Neural cell (in vitro differentiated cells): ENCODE data around the gene GOLGA2. TPM values are rescaled to one million over a fixed set of nuclear protein-coding genes. Genes with fewer than 3 reads are reported as not detected.

Source experiments
- H2AFZ ChIP-seq: fragments of 200-600, 300-800 bp; sonication (generic), shearing (Covaris generic); 2 replicates; pipeline ENCODE4 v1.6.0; 2014; ENCODE audit warnings: low read depth, mild to moderate bottlenecking, antibody characterized with exemption, low read length, moderate library complexity
- H3F3A ChIP-seq: fragments of 200-600 bp; shearing (Covaris generic); 2 replicates; pipeline ENCODE4 v1.6.1; 2016; ENCODE audit warnings: mild to moderate bottlenecking, moderate library complexity, mixed read lengths, antibody characterized with exemption, low read length; ENCODE audit not compliant: insufficient read depth, poor library complexity, severe bottlenecking
- H3K27ac ChIP-seq: fragments of 200-600, 300-800 bp; sonication (generic), shearing (Covaris generic); 2 replicates; pipeline ENCODE4 v1.5.1; 2014; ENCODE audit warnings: mild to moderate bottlenecking, low read length, moderate library complexity
- H3K27me3 ChIP-seq: fragments of 300-800, 200-600 bp; sonication (generic), shearing (Covaris generic); 2 replicates; pipeline ENCODE4 v1.6.0; 2014; ENCODE audit warnings: mild to moderate bottlenecking, low read depth, low read length, moderate library complexity; ENCODE audit not compliant: insufficient read depth
- H3K36me3 ChIP-seq: fragments of 300-800, 200-600 bp; sonication (generic), shearing (Covaris generic); 2 replicates; pipeline ENCODE4 v1.5.1; 2014; ENCODE audit warnings: mild to moderate bottlenecking, antibody characterized with exemption, low read length, moderate library complexity; ENCODE audit not compliant: insufficient read depth
- H3K4me2 ChIP-seq: fragments of 300-800, 200-600 bp; sonication (generic), shearing (Covaris generic); 2 replicates; pipeline ENCODE4 v1.6.0; 2014; ENCODE audit warnings: mild to moderate bottlenecking, low read length
- H3K4me3 ChIP-seq: fragments of 300-800, 200-600 bp; sonication (generic), shearing (Covaris generic); 2 replicates; pipeline ENCODE4 v1.5.1; 2014; ENCODE audit warnings: mild to moderate bottlenecking, low read length, moderate library complexity
- H3K79me2 ChIP-seq: fragments of 200-600 bp; shearing (Covaris generic); replicated peaks from 2 replicates; pipeline ENCODE4 v1.6.0; 2014; ENCODE audit warnings: mild to moderate bottlenecking, low read length, moderate library complexity; ENCODE audit not compliant: insufficient read depth
- H3K9ac ChIP-seq: fragments of 300-800, 200-600 bp; sonication (generic), shearing (Covaris generic); 2 replicates; pipeline ENCODE4 v1.6.1; 2016; ENCODE audit warnings: mild to moderate bottlenecking, low read length, mixed read lengths
- H3K9me2 ChIP-seq: fragments of 200-600 bp; shearing (Covaris generic); 2 replicates; pipeline ENCODE4 v1.6.1; 2016; ENCODE audit warnings: mild to moderate bottlenecking, low read length, mixed read lengths; ENCODE audit not compliant: insufficient read depth
- H3K9me3 ChIP-seq: fragments of 200-600, 300-800 bp; sonication (generic), shearing (Covaris generic); 2 replicates; pipeline ENCODE4 v1.6.1; 2016; ENCODE audit warnings: mild to moderate bottlenecking, mixed run types, low read length, moderate library complexity, mixed read lengths
- H4K20me1 ChIP-seq: fragments of 200-600 bp; shearing (Covaris generic); 2 replicates; pipeline ENCODE4 v1.6.1; 2016; ENCODE audit warnings: mild to moderate bottlenecking, mixed run types; ENCODE audit not compliant: insufficient read depth
- CTCF ChIP-seq: fragments of 450-650 bp; IDR thresholded peaks from 2 replicates; pipeline ENCODE4 v1.5.1; 2014; ENCODE audit warnings: antibody characterized with exemption, mild to moderate bottlenecking, moderate library complexity; ENCODE audit not compliant: poor library complexity, severe bottlenecking
- EP300 ChIP-seq: fragments of 450-650 bp; conservative IDR thresholded peaks from 2 replicates; pipeline ENCODE4 v1.6.1; 2014; ENCODE audit warnings: antibody characterized with exemption, mild to moderate bottlenecking, moderate library complexity; ENCODE audit not compliant: poor library complexity, severe bottlenecking
- EZH2 ChIP-seq: fragments of 200-600, 300-800 bp; shearing (Covaris generic), sonication (generic); IDR thresholded peaks from 2 replicates; pipeline ENCODE4 v1.6.1; 2014; ENCODE audit warnings: antibody characterized with exemption, low read length, borderline replicate concordance, mild to moderate bottlenecking; ENCODE audit not compliant: insufficient read depth, poor library complexity, severe bottlenecking
- MXI1 ChIP-seq: fragments of 450-650 bp; conservative IDR thresholded peaks from 2 replicates; pipeline ENCODE4 v1.6.1; 2014; ENCODE audit warnings: antibody characterized with exemption, mild to moderate bottlenecking; ENCODE audit not compliant: poor library complexity, severe bottlenecking
- POLR2AphosphoS5 ChIP-seq: IDR thresholded peaks from 2 replicates; pipeline ENCODE4 v1.6.1; 2012
- RAD21 ChIP-seq: fragments of 450-650 bp; conservative IDR thresholded peaks from 2 replicates; pipeline ENCODE4 v1.6.1; 2014; ENCODE audit warnings: antibody characterized with exemption, mild to moderate bottlenecking, moderate library complexity
- SMC3 ChIP-seq: fragments of 450-650 bp; conservative IDR thresholded peaks from 2 replicates; pipeline ENCODE4 v1.6.1; 2014; ENCODE audit warnings: antibody characterized with exemption, mild to moderate bottlenecking, moderate library complexity; ENCODE audit not compliant: poor library complexity
- TAF1 ChIP-seq: IDR thresholded peaks from 2 replicates; pipeline ENCODE4 v1.6.1; 2012; ENCODE audit warnings: low read depth
- polyA plus RNA-seq: library from polyadenylated mRNA; depleted of rRNA; stranded (reverse); fragments of >200 nt; gene quantifications from 2 replicates; pipeline ENCODE4 v1.2.3, GENCODE V29; 2014
- TF ChIP-seq, protein P1 (sequence below): IDR thresholded peaks from 2 replicates; pipeline ENCODE4 v1.6.1; 2012; ENCODE audit warnings: borderline replicate concordance

The GOLGA2 gene
- polyA plus RNA-seq, 1 donor from 2014 or later: 46.3 TPM

GRCh38 chr9:128296340-128297220, 20.8 kb upstream of the GOLGA2 start:
- Histone ChIP-seq H3F3A (no peaks in the 10 kb centered on the region), H2AFZ (no peak overlapping the region), H3K36me3 (no peaks in the 10 kb centered on the region), H3K4me2 (no peak overlapping the region), H4K20me1 (no peaks in the 10 kb centered on the region), H3K27ac (no peak overlapping the region), H3K9ac (no peak overlapping the region), H3K4me3 (no peak overlapping the region), H3K9me3 (no peaks in the 10 kb centered on the region), H3K79me2 (no peaks in the 10 kb centered on the region), H3K9me2 (no peaks in the 10 kb centered on the region), H3K27me3 (no peaks in the 10 kb centered on the region)
- TF ChIP-seq SMC3: no peak
- TF ChIP-seq CTCF: no peak
- no peak for TF ChIP-seq MXI1
- no peak for TF ChIP-seq EZH2
- TF ChIP-seq, protein P1, sequence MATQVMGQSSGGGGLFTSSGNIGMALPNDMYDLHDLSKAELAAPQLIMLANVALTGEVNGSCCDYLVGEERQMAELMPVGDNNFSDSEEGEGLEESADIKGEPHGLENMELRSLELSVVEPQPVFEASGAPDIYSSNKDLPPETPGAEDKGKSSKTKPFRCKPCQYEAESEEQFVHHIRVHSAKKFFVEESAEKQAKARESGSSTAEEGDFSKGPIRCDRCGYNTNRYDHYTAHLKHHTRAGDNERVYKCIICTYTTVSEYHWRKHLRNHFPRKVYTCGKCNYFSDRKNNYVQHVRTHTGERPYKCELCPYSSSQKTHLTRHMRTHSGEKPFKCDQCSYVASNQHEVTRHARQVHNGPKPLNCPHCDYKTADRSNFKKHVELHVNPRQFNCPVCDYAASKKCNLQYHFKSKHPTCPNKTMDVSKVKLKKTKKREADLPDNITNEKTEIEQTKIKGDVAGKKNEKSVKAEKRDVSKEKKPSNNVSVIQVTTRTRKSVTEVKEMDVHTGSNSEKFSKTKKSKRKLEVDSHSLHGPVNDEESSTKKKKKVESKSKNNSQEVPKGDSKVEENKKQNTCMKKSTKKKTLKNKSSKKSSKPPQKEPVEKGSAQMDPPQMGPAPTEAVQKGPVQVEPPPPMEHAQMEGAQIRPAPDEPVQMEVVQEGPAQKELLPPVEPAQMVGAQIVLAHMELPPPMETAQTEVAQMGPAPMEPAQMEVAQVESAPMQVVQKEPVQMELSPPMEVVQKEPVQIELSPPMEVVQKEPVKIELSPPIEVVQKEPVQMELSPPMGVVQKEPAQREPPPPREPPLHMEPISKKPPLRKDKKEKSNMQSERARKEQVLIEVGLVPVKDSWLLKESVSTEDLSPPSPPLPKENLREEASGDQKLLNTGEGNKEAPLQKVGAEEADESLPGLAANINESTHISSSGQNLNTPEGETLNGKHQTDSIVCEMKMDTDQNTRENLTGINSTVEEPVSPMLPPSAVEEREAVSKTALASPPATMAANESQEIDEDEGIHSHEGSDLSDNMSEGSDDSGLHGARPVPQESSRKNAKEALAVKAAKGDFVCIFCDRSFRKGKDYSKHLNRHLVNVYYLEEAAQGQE: no peak
- no peak for TF ChIP-seq RAD21
- TF ChIP-seq POLR2AphosphoS5: no peak
- no peak for TF ChIP-seq TAF1
- TF ChIP-seq EP300: no peak

DNA sequence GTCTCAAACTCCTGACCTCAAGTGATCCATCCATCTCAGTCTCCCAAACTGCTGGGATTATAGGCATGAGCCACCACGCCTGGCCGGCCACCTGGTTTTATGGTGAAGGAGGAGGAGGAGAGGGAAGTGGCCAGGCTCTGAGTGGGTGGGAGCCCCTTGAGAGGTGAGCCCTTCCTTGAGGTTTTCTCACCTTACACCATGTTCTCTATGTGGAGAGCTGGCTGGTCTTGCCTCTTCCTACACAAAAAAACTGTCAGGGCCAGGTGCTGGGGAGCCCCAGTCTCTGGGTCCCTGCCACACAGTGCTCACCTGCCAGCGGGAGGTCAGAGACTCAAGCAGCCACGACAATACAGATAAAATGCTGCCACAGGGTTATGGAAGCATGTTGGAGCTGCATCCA, 18.3 kb upstream of the GOLGA2 start:
- no peaks in the 10 kb centered on the region for H4K20me1 ChIP-seq
- no peak overlapping the region for H3K4me3 ChIP-seq
- H3K27ac ChIP-seq: no peak overlapping the region
- no peaks in the 10 kb centered on the region for H3K9me2 ChIP-seq
- no peaks in the 10 kb centered on the region for H3K27me3 ChIP-seq
- no peak overlapping the region for H2AFZ ChIP-seq
- no peaks in the 10 kb centered on the region for H3F3A ChIP-seq
- no peak overlapping the region for H3K4me2 ChIP-seq
- no peaks in the 10 kb centered on the region for H3K9me3 ChIP-seq
- TF ChIP-seq POLR2AphosphoS5 (no peak), MXI1 (no peak), SMC3 (no peak), CTCF (no peak), RAD21 (no peak), TAF1 (no peak), EP300 (no peak), EZH2 (no peak)
- TF ChIP-seq, protein P1: no peak
- H3K36me3 ChIP-seq: no peaks in the 10 kb centered on the region
- no peaks in the 10 kb centered on the region for H3K79me2 ChIP-seq
- no peak overlapping the region for H3K9ac ChIP-seq
